Measurements from ENCODE around the gene RBMS3.

DNA sequence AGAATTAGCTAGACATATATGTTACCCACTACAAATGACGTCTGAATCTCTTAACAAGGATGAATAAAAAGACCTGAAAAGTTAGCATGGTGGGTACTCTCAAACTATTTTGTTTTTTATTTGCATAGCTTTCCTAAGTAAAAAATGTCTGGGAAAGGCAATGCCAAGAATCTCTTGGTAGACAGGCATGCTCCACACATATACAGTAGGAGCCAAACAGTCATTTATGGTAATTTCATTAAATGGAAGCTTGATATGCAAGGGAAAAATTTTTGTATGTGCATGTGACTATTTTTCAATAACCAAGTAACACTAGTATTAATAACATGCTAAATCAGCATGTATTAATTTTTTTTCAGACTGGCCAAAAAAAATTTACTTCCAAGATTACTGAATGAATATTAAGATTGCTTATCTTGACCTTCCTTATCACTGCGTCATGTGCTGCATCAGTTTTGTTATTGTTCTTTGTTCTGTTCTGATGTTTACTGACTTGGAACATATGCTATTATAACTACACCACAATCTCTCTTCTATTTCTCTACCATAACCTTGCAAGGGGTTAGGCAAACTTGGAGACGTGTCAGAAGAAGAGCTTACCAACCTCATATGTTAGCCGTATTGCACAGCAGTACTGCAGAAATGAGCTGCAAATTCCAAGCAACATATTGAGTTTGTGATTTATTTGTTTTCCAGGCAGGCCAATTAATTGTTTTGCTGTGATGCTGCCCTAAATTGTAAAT, 255.3 kb downstream of the RBMS3 start:
- TF ChIP-seq CTCF (conservative IDR thresholded peaks at IDR 0.05; ENCODE audit: low read length) = no peak
- TF ChIP-seq EZH2phosphoT487 (IDR thresholded peaks at IDR 0.05; ENCODE audit: borderline replicate concordance, low read depth, low read length) = no peak

All from OCI-LY7 (cell line).